HTERT RPE-1 (cell line): Measurements from ENCODE around the gene UBE2L3.
"Not testable (repeated sequence)": the region's sequence is repeated elsewhere in the genome, so short reads cannot be mapped to it uniquely, and the experiment has no call there.

Experiments used
- in situ Hi-C: fragments of 300-500 bp; cut with MboI; formaldehyde crosslinking; loops from 4 replicates; pipeline ENCODE4 v1.14.3; 2020; ENCODE audit warnings: low sequenced_read_pairs

The UBE2L3 gene

DNA sequence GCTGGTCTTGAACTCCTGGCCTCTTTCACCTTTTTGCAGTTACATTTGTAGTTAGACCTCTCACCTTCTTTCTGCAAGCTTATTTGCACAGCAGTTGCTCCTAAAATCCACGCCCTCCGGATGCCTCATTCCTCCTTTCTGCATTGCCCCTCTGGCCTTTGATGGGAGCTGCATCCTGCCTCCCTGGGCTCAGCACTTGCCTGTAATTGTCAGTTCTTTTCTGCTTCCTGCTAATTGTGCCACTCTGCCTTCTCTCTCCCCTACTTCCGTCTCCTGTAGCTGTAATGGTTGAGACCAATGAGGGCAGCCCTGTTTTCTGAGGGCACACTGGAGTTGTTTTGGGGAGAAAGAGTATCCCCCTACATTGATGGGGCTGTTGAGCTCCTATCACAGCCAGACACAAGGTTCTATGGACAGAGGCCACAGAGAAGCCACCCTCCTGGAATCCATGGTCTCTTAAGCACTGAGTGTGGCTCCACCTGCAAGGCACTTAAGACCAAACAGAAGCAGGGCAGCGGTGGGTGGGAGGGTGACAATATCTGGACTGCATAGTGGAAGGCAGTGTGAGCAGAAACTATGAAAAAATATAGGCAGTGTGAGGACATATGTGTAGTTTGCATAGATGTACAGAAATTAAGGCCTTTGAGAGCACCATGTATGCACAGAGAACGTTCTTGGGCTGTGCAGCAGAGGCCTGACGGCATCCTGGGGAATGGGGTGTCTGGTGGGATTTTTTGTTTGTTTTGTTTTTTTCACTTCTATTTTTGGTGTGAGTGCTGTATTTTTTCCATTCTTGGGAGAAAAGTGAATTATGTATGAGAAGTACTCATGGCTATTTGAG, 31.8 kb downstream of the UBE2L3 start:
- in situ Hi-C loops = no loop called here

GRCh38 chr22:21602579-21602978, 35.1 kb downstream of the UBE2L3 start:
- in situ Hi-C loops = no loop called here

GRCh38 chr22:21603973-21604372, 36.5 kb downstream of the UBE2L3 start:
- in situ Hi-C loops = no loop called here

GRCh38 chr22:21605887-21606564, 38.5 kb downstream of the UBE2L3 start:
- in situ Hi-C loops = no loop called here

- in situ Hi-C loops = no loop called here
Observed at GRCh38 chr22:21606775-21607174, 39.3 kb downstream of the UBE2L3 start.

- in situ Hi-C loops = not testable (repeated sequence)
Observed at GRCh38 chr22:21609556-21610157, 42.1 kb downstream of the UBE2L3 start.

DNA sequence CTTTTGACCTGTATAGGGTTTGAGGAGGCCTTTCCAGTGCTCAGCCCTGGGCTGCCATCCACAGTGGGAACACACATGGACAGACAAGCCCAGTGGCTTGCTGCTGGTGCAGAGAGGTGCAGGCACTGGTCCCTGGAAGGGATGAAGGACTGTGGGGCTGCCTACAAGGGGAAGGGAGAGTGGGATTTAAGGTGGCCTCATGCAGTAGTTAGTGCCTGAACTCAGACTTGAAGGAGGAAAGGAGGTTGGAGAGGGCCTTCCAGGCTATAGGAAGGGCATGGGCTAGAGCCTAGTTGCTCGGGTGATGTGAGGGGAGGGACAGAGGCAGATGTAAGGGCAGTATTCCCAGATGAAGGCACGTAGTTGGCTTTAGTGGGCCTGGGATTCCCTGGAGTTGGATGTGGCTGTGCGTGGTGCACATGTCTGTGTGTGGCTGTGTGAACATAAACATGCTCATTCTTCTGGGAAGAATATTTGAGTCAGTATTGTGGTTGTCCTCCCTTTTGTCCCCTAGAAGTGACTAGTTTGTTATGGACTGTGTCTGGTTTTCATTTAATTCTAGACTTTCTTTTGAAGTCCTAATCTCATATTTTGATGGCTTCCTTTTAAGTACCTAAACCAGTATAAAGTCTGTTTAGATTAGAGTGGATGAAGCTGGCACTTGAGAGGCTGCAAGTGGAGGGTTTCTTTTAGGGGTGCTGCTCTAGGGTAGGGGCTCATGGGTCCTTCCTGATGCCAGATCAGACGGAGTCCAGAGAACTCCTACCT, 43.9 kb downstream of the UBE2L3 start:
- in situ Hi-C loops = no loop called here

DNA sequence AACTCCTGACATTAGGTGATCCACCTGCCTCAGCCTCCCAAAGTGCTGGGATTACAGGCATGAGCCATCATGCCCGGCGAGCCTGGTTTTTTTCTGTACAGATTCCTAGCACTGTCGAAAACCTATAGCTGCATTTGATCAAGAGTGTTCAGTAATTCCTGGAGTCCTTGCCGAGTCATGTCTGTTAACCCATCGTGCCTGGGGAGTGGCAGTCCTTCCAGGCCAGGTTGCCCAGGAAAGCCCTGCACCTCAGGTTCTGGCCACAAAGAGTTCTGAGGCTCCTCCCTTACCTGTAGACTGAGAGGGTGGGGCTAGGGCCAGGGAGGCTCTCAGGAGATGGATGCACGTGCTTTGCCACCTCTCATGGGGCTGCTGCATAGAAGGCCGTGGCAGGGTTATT, 45.3 kb downstream of the UBE2L3 start:
- in situ Hi-C loops = no loop called here

GRCh38 chr22:21613553-21614233, 46.2 kb downstream of the UBE2L3 start:
- in situ Hi-C loops = no loop called here

DNA sequence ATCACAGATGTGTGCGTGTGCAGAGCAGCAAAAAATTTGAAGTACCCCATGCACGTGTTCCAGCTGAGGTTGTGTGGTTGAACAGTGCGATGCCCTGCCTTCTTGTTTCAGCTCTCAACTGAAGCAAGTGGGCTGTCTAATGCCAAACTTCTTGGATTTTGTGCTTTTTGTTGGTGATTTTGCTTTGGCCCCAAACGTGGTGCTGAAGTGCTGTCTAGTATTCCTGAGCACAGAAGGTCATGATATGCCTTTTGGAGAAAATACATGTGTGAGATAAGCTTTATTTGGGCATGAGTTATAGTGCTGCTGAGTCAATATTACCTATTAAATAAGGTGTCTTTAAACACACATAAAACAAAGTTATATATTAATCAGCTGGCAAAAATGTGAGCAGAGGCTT, 48.2 kb downstream of the UBE2L3 start:
- in situ Hi-C loops = no loop called here

- in situ Hi-C loops = not testable (repeated sequence)
Observed at GRCh38 chr22:21617337-21617736, 49.8 kb downstream of the UBE2L3 start.

DNA sequence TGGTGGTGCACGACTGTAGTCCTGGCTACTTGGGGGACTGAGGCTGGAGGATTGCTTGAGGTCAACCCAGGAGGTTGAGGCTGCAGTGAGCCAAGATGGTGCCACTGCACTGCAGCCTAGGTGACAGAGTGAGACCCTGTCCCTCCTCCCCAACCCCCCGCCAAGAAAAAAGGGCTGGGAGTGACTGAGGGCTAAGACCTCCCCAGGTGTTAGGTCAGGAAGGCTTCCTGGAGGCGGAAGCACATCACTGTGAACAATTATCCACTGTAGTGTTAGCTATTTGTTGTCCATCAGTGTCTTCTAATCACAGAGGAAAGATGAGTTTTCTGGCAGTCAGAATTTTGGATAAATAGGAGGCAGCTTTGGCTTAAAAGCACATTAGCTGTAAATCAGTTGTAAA, 53.5 kb downstream of the UBE2L3 start:
- in situ Hi-C loops = no loop called here

- in situ Hi-C loops = no loop called here
Observed at GRCh38 chr22:21622011-21622918, 54.8 kb downstream of the UBE2L3 start.

DNA sequence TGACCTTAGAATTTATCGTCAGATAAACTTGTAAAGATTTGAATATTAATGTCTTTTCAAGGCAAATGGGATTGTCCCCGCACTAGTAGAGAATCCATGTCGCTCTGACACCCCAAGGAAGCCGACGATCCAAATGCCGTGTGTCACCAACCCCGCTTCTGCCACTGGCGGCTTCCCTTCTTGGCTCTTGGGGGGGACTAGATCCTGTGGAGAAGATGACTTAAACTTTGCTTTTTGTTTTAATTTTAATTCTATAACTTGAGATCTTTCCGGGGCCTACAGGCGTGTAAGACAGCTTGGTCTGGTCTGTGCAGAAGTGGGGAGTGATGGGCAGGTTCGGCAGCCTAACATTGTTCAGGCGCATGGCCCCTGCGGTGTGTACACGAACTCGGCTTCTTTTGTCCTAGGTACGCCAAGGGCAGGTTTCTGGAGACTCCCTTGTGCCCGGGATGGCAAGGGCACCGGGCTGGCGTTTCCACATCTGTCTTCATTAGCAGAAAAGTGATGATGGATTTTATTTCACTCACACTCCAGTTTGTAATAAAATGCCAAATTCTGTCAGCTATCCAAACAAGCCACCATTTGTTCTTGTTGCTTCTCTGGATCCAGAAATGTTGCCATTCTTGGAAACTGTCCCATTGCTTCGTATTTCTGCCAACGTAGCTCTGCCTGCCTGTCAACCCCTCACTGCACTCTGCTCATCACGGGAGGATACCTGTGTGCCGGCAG, 55.6 kb downstream of the UBE2L3 start:
- in situ Hi-C loops = no loop called here

DNA sequence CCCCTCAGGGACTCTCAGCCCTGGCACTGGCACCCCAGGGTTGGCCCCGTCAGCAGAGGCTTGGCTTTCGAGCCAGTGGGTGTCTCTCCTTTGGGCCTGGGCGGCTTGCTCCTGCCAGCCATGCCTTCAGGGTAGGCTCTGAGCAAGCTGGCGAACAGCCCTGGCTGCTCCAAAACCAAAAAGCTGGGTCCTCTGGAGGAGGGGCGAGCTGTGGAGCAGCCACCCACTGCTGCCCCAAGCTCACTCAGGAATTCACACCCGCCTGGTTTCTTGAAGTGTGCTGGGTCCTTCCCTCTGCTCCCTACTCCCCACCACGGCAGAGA, 56.1 kb downstream of the UBE2L3 start:
- in situ Hi-C loops = no loop called here

GRCh38 chr22:21624120-21624879, 56.8 kb downstream of the UBE2L3 start:
- in situ Hi-C loops = no loop called here

GRCh38 chr22:21624880-21625791, 57.6 kb downstream of the UBE2L3 start:
- in situ Hi-C loops = no loop called here
